NCI-H345 treated with DMSO at 0.1 percent for 48 hours (cell line): ENCODE measurements around the gene TP73.
A peak's percentile ranks its signal among the peaks of the same experiment; 100 is the strongest.

Source experiments
- DNase-seq: peaks from one replicate; lab custom pipeline; 2025; ENCODE audit not compliant: unreplicated experiment; lab: John Stamatoyannopoulos, UW

TP73 gene

GRCh38 chr1:3651026-3651929 is 1.0 kb upstream of the TP73 start:
- no peak for DNase-seq

GRCh38 chr1:3652548-3653285 is 401 bp downstream of the TP73 start:
- DNase-seq = no peak

GRCh38 chr1:3653286-3653618 is 936 bp downstream of the TP73 start:
- peak; percentile 18 for DNase-seq

- no peak for DNase-seq
Observed at GRCh38 chr1:3654549-3655281, 2.4 kb downstream of the TP73 start.

- no peak for DNase-seq
Observed at GRCh38 chr1:3656450-3657095, 4.3 kb downstream of the TP73 start.

- no peak for DNase-seq
Observed at GRCh38 chr1:3657096-3657475, 4.8 kb downstream of the TP73 start.

- DNase-seq = no peak
Observed at GRCh38 chr1:3657578-3658230, 5.4 kb downstream of the TP73 start.

- DNase-seq = no peak
Observed at GRCh38 chr1:3658231-3658615, 5.9 kb downstream of the TP73 start.

GRCh38 chr1:3659093-3659492 is 6.8 kb downstream of the TP73 start:
- no peak for DNase-seq

GRCh38 chr1:3660704-3661103 is 8.4 kb downstream of the TP73 start:
- no peak for DNase-seq

- no peak for DNase-seq
Observed at GRCh38 chr1:3661631-3662030, 9.3 kb downstream of the TP73 start.

- no peak for DNase-seq
Observed at GRCh38 chr1:3662080-3662671, 9.9 kb downstream of the TP73 start.

GRCh38 chr1:3663999-3664699 is 11.8 kb downstream of the TP73 start:
- peak; percentile 36 for DNase-seq

GRCh38 chr1:3664700-3665375 is 12.5 kb downstream of the TP73 start:
- no peak for DNase-seq

- DNase-seq = no peak
Observed at GRCh38 chr1:3668148-3668547, 15.8 kb downstream of the TP73 start.

GRCh38 chr1:3668585-3669300 is 16.4 kb downstream of the TP73 start:
- peak; percentile 90 for DNase-seq

- no peak for DNase-seq
Observed at GRCh38 chr1:3669421-3669821, 17.1 kb downstream of the TP73 start.

GRCh38 chr1:3669971-3670431 is 17.7 kb downstream of the TP73 start:
- no peak for DNase-seq
